ENCODE measurements around the gene NQO2. TPM values are rescaled to one million over a fixed set of nuclear protein-coding genes. Genes with fewer than 3 reads are reported as not detected.
A peak's percentile ranks its signal among the peaks of the same experiment; 100 is the strongest.

Gene NQO2
- total and polyA plus RNA-seq, 2 of the 13 experiments (the other 11 are each of a cell fraction or from before 2014, with no cell fraction given), result 32.2 to 56.5 TPM

- TF ChIP-seq BATF2 (CRISPR knock-in tag; IDR thresholded peaks at IDR 0.05) (0 out of 2 replicates have a peak, but pooled peaks have one; percentile 59), SMARCC2 (IDR thresholded peaks at IDR 0.05) (no peak), ZMAT3 (CRISPR knock-in tag; conservative IDR thresholded peaks at IDR 0.05) (no peak), GLI4 (CRISPR knock-in tag; IDR thresholded peaks at IDR 0.05; ENCODE audit: borderline replicate concordance) (no peak; the same call in 1 of the 2 replicates), SAFB2 (CRISPR knock-in tag; IDR thresholded peaks at IDR 0.05; ENCODE audit: borderline replicate concordance, low read depth) (peak; percentile 80), MXI1 (IDR thresholded peaks at IDR 0.05; ENCODE audit: borderline replicate concordance, low read depth, low read length) (peak; percentile 35; the same call in 1 of the 3 replicates), ONECUT2 (CRISPR knock-in tag; IDR thresholded peaks at IDR 0.05) (no peak), ZNF737 (CRISPR knock-in tag; IDR thresholded peaks at IDR 0.05; ENCODE audit: borderline replicate concordance) (no peak), BCL6 (CRISPR knock-in tag; IDR thresholded peaks at IDR 0.05) (peak; percentile 77), GATA4 (IDR thresholded peaks at IDR 0.05; ENCODE audit: borderline replicate concordance, low read depth) (no peak), TGIF2 (CRISPR knock-in tag; IDR thresholded peaks at IDR 0.05) (no peak), MAFG (CRISPR knock-in tag; IDR thresholded peaks at IDR 0.05) (no peak), BRF2 (CRISPR knock-in tag; IDR thresholded peaks at IDR 0.05) (peak; percentile 45; the same call in 1 of the 2 replicates), ZNF18 (CRISPR knock-in tag; IDR thresholded peaks at IDR 0.05; ENCODE audit: insufficient replicate concordance) (no peak), ZNF547 (CRISPR knock-in tag; IDR thresholded peaks at IDR 0.05) (no peak; the same call in 1 of the 2 replicates), FOXK1 (CRISPR knock-in tag; IDR thresholded peaks at IDR 0.05; ENCODE audit: borderline replicate concordance, low read depth) (peak; percentile 63; the same call in 1 of the 2 replicates), HIC2 (CRISPR knock-in tag; IDR thresholded peaks at IDR 0.05; ENCODE audit: low read depth) (no peak), ARID2 (CRISPR knock-in tag; IDR thresholded peaks at IDR 0.05; ENCODE audit: borderline replicate concordance) (0 out of 2 replicates have a peak, but pooled peaks have one; percentile 10), ZNF598 (CRISPR knock-in tag; IDR thresholded peaks at IDR 0.05; ENCODE audit: borderline replicate concordance) (0 out of 2 replicates have a peak, but pooled peaks have one; percentile 64), SNAPC2 (CRISPR knock-in tag; IDR thresholded peaks at IDR 0.05) (no peak), KDM4B (CRISPR knock-in tag; IDR thresholded peaks at IDR 0.05) (no peak), FOSL2 (CRISPR knock-in tag; IDR thresholded peaks at IDR 0.05) (peak; percentile 56; the same call in 1 of the 2 replicates)
These were observed 28.1 kb upstream of the NQO2 start, which contains the start of gene SERPINB6 (continued) for GRCh38 chr6:2971420-2972218.
